GM12891 (cell line): Measurements from ENCODE around the gene RCVRN.

Experiments used
- POLR2A ChIP-seq: IDR thresholded peaks from 2 replicates; pipeline ENCODE4 v1.6.1; 2011; ENCODE audit warnings: low read depth, low read length, control low read depth
- POLR2AphosphoS5 ChIP-seq: IDR thresholded peaks from 2 replicates; pipeline ENCODE4 v1.6.1; 2011; ENCODE audit warnings: low read depth, low read length, control low read depth
- SPI1 ChIP-seq: IDR thresholded peaks from 2 replicates; pipeline ENCODE4 v1.6.1; 2011; ENCODE audit warnings: low read depth, low read length, control low read depth

DNA sequence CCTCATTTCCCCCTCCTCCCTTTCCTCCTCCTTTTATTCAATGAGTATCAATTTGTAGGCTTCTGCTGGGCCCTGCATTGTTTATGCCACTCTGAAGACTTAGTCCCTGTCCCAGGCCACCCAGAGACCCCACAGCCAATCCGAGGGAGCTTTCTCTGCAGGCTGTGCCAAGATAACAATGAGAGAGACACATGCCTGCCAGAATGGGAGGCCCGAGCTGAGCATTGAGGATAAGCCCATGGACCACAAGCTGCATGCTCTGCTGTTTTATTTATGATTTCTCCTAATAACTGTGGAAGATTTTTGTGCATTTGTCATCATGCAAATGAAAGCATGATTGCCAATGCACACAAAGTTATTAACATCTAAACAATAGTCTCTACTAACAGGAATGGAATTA, 3.0 kb downstream of the RCVRN start:
- TF ChIP-seq POLR2A = no peak
- TF ChIP-seq POLR2AphosphoS5 = no peak
- no peak for TF ChIP-seq SPI1
